SK-N-SH (cell line): ENCODE measurements around the gene ANKH. TPM values are rescaled to one million over a fixed set of nuclear protein-coding genes. Genes with fewer than 3 reads are reported as not detected.

Experiments used
- CTCF ChIA-PET: fragments of 300-600, 350-600 bp; formaldehyde crosslinking; extraction: SDS; loops from one replicate; lab custom pipeline; 2021; lab: Yijun Ruan, JAX
- POLR2A ChIA-PET: fragments of 350-600 bp; sonication (Branson Sonifier 250); formaldehyde crosslinking; extraction: SDS; loops from one replicate; lab custom pipeline; 2020; ENCODE audit warnings: antibody characterized with exemption, inconsistent platforms; lab: Yijun Ruan, JAX
- DNase-seq: peaks from one replicate; pipeline ENCODE4 v3.0.0; 2012
- H2AFZ ChIP-seq: fragments of 200-600 bp; sonication (generic); 2 replicates; pipeline ENCODE4 v1.8.1; 2016; ENCODE audit warnings: antibody characterized with exemption, mild to moderate bottlenecking, low read depth
- H3F3A ChIP-seq: fragments of 200-600 bp; sonication (generic); replicated peaks from 2 replicates; pipeline ENCODE3; 2016; ENCODE audit warnings: antibody characterized with exemption, mild to moderate bottlenecking; ENCODE audit not compliant: insufficient read depth
- H3K27ac ChIP-seq, 2 experiments: fragments of 200-500 bp in 1 of 2; fragments of 200-600 bp in 1 of 2; sonication (Bioruptor generic) in 1 of 2; sonication (generic), shearing (Covaris generic) in 1 of 2; 2 replicates each; pipeline versions ENCODE4 v1.5.1 to v1.6.1; 2014 to 2016; ENCODE audit warnings: low read depth in 2 of 2, inconsistent platforms in 1 of 2, low read length in 1 of 2, mild to moderate bottlenecking in 1 of 2, mixed read lengths in 1 of 2
- H3K27me3 ChIP-seq: fragments of 200-600 bp; sonication (generic), shearing (Covaris generic); 2 replicates; pipeline ENCODE4 v1.6.1; 2016; ENCODE audit warnings: mixed run types; ENCODE audit not compliant: insufficient read depth
- H3K36me3 ChIP-seq, 2 experiments: fragments of 200-500 bp in 1 of 2; fragments of 200-600 bp in 1 of 2; sonication (Bioruptor generic) in 1 of 2; sonication (generic) in 1 of 2; replicated peaks in 1 of 2; 2 replicates each; pipeline versions ENCODE3 to v1.5.1; 2014 to 2016; ENCODE audit warnings: low read length in 1 of 2, mild to moderate bottlenecking in 1 of 2; ENCODE audit not compliant: insufficient read depth in 2 of 2, control insufficient read depth in 1 of 2
- H3K4me1 ChIP-seq, 2 experiments: fragments of 200-500 bp in 1 of 2; fragments of 200-600 bp in 1 of 2; sonication (Bioruptor generic) in 1 of 2; sonication (generic), shearing (Covaris generic) in 1 of 2; 2 replicates each; pipeline versions ENCODE4 v1.5.1 to v1.6.1; 2014 to 2016; ENCODE audit warnings: low read depth in 1 of 2, low read length in 1 of 2, mixed run types in 1 of 2; ENCODE audit not compliant: insufficient read depth in 2 of 2, control insufficient read depth in 1 of 2
- H3K4me2 ChIP-seq: fragments of 200-600 bp; sonication (generic), shearing (Covaris generic); 2 replicates; pipeline ENCODE4 v1.6.1; 2017; ENCODE audit warnings: mixed run types
- H3K4me3 ChIP-seq, 2 experiments: fragments of 200-500 bp in 1 of 2; fragments of 200-600 bp in 1 of 2; sonication (Bioruptor generic) in 1 of 2; sonication (generic), shearing (Covaris generic) in 1 of 2; 2 replicates each; pipeline versions ENCODE4 v1.5.1 to v1.8.1; 2014 to 2016; ENCODE audit warnings: low read depth in 2 of 2, inconsistent platforms in 1 of 2, low read length in 1 of 2, mild to moderate bottlenecking in 1 of 2, mixed read lengths in 1 of 2, moderate library complexity in 1 of 2
- H3K79me2 ChIP-seq: fragments of 200-600 bp; sonication (generic); 2 replicates; pipeline ENCODE4 v1.8.1; 2017; ENCODE audit warnings: mild to moderate bottlenecking; ENCODE audit not compliant: insufficient read depth
- H3K9ac ChIP-seq: fragments of 200-600 bp; sonication (generic); 2 replicates; pipeline ENCODE4 v1.6.1; 2017; ENCODE audit warnings: mixed run types
- H3K9me2 ChIP-seq: fragments of 200-600 bp; sonication (generic); 2 replicates; pipeline ENCODE4 v1.6.1; 2017; ENCODE audit warnings: mixed run types
- H3K9me3 ChIP-seq: fragments of 200-600 bp; sonication (generic); 2 replicates; pipeline ENCODE4 v1.6.1; 2017; ENCODE audit warnings: mixed run types, mild to moderate bottlenecking, moderate library complexity
- H4K20me1 ChIP-seq: fragments of 200-600 bp; sonication (generic); 2 replicates; pipeline ENCODE4 v1.6.1; 2017; ENCODE audit warnings: mild to moderate bottlenecking, mixed run types; ENCODE audit not compliant: insufficient read depth
- FOXM1 ChIP-seq: IDR thresholded peaks from 2 replicates; pipeline ENCODE4 v1.4.0; 2012; ENCODE audit warnings: low read depth, mild to moderate bottlenecking
- GABPA ChIP-seq: IDR thresholded peaks from 2 replicates; pipeline ENCODE4 v1.4.0; 2012; ENCODE audit warnings: low read depth, mild to moderate bottlenecking
- PBX3 ChIP-seq: IDR thresholded peaks from 2 replicates; pipeline ENCODE4; 2012
- POLR2AphosphoS5 ChIP-seq: IDR thresholded peaks from 2 replicates; pipeline ENCODE4 v1.6.1; 2012; ENCODE audit warnings: low read depth, low read length
- RAD21 ChIP-seq: IDR thresholded peaks from 2 replicates; pipeline ENCODE4 v1.6.1; 2012; ENCODE audit warnings: mild to moderate bottlenecking, low read length
- RCOR1 ChIP-seq: fragments of 150-350 bp; IDR thresholded peaks from 2 replicates; pipeline ENCODE4 v1.6.1; 2017; ENCODE audit warnings: antibody characterized with exemption, low read length
- REST ChIP-seq: IDR thresholded peaks from 2 replicates; pipeline ENCODE4 v1.6.1; 2012; ENCODE audit warnings: mild to moderate bottlenecking, low read depth, low read length, moderate library complexity
- SIN3A ChIP-seq: IDR thresholded peaks from 2 replicates; pipeline ENCODE4 v1.6.1; 2012; ENCODE audit warnings: low read depth, mild to moderate bottlenecking, low read length, moderate library complexity, borderline replicate concordance
- USF1 ChIP-seq: IDR thresholded peaks from 2 replicates; pipeline ENCODE4 v1.4.0; 2012; ENCODE audit warnings: low read depth, borderline replicate concordance
- YY1 ChIP-seq: IDR thresholded peaks from 2 replicates; pipeline ENCODE4 v1.4.0; 2012; ENCODE audit warnings: low read depth, mild to moderate bottlenecking
- WGBS: methylation state at CpG from one replicate; pipeline ENCODE4 v1.1.6; 2017; ENCODE audit warnings: low lambda C conversion rate; 5-methylcytosine and 5-hydroxymethylcytosine counted together
- polyA plus RNA-seq, 3 experiments: library from polyadenylated mRNA; depleted of rRNA; stranded (reverse); fragments of >200 nt; gene quantifications; 2 replicates each; pipeline ENCODE4 v1.2.3, GENCODE V29; 2012
- TF ChIP-seq, protein P1 (sequence below): fragments of 200-600 bp; sonication (generic); IDR thresholded peaks from 2 replicates; pipeline ENCODE4 v1.6.1; 2017; ENCODE audit warnings: antibody characterized with exemption, mild to moderate bottlenecking, moderate library complexity
- TF ChIP-seq, protein P2 (sequence below): fragments of 150-350 bp; IDR thresholded peaks from 2 replicates; pipeline ENCODE4 v1.6.1; 2017; ENCODE audit warnings: antibody characterized with exemption, low read length, low read depth, borderline replicate concordance
- TF ChIP-seq, protein P3 (sequence below): IDR thresholded peaks from 2 replicates; pipeline ENCODE4 v1.4.0; 2012; ENCODE audit warnings: low read depth

Gene ANKH
- polyA plus RNA-seq, 1 of the 3 experiments (the other 2 are of a cell fraction), result 22.0 TPM

GRCh38 chr5:14894748-14895147, 23.2 kb upstream of the ANKH start:
- Histone ChIP-seq H2AFZ (no peak overlapping the region), H3K27me3 (peaks cover 12% of the 10 kb centered on the region; the same call in 1 of the 2 replicates), H3K4me2 (no peak overlapping the region), H3K4me1 (no peaks in the 10 kb centered on the region), H4K20me1 (no peaks in the 10 kb centered on the region), H3K9me2 (no peaks in the 10 kb centered on the region), H3K27ac (no peak overlapping the region), H3F3A (no peaks in the 10 kb centered on the region), H3K36me3 (no peaks in the 10 kb centered on the region), H3K9ac (no peak overlapping the region), H3K79me2 (no peaks in the 10 kb centered on the region), H3K4me3 (no peak overlapping the region), H3K9me3 (no peaks in the 10 kb centered on the region)
- DNase-seq, result no peak
- CTCF ChIA-PET, result no interaction called here
- TF ChIP-seq, protein P1, sequence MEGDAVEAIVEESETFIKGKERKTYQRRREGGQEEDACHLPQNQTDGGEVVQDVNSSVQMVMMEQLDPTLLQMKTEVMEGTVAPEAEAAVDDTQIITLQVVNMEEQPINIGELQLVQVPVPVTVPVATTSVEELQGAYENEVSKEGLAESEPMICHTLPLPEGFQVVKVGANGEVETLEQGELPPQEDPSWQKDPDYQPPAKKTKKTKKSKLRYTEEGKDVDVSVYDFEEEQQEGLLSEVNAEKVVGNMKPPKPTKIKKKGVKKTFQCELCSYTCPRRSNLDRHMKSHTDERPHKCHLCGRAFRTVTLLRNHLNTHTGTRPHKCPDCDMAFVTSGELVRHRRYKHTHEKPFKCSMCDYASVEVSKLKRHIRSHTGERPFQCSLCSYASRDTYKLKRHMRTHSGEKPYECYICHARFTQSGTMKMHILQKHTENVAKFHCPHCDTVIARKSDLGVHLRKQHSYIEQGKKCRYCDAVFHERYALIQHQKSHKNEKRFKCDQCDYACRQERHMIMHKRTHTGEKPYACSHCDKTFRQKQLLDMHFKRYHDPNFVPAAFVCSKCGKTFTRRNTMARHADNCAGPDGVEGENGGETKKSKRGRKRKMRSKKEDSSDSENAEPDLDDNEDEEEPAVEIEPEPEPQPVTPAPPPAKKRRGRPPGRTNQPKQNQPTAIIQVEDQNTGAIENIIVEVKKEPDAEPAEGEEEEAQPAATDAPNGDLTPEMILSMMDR, result no peak
- TF ChIP-seq RCOR1 (no peak), PBX3 (no peak), FOXM1 (no peak)
- TF ChIP-seq, protein P2, sequence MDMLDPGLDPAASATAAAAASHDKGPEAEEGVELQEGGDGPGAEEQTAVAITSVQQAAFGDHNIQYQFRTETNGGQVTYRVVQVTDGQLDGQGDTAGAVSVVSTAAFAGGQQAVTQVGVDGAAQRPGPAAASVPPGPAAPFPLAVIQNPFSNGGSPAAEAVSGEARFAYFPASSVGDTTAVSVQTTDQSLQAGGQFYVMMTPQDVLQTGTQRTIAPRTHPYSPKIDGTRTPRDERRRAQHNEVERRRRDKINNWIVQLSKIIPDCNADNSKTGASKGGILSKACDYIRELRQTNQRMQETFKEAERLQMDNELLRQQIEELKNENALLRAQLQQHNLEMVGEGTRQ, result no peak
- 83% methylated on average over 3 of the region's 3 CpGs for WGBS
- POLR2A ChIA-PET, result interaction anchor here (0.6 kb wide), 1 partner anchor 27 kb away, joined by 3 read pairs; no protein-coding TSS in a partner anchor

DNA sequence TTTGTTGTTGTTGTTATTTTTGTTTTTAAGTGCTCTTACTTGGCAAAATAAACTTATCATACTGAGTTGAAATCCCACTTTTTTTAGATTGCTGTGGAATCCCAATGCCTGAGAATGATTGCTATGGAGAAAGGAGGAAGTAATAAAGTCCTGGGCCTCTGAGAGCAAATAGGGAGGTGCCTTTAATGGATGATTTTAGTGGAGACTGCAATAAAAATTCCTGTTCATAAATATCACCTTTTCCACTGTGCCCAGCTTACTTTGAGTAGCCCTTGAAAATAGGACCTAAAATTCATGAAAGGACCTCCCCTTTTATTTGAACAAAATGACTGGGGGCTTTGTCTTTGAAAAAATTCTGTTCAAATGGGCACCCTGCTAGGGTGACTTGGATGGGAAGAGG, 21.8 kb upstream of the ANKH start:
- Histone ChIP-seq H3K9me3 (no peaks in the 10 kb centered on the region), H2AFZ (no peak overlapping the region), H3K4me2 (no peak overlapping the region), H3K9me2 (no peaks in the 10 kb centered on the region), H3K27me3 (peaks cover 12% of the 10 kb centered on the region; the same call in 1 of the 2 replicates), H3K4me3 (no peak overlapping the region), H3K27ac (no peak overlapping the region), H3K9ac (no peak overlapping the region), H3K79me2 (no peaks in the 10 kb centered on the region), H4K20me1 (no peaks in the 10 kb centered on the region), H3K36me3 (no peaks in the 10 kb centered on the region), H3K4me1 (no peaks in the 10 kb centered on the region), H3F3A (no peaks in the 10 kb centered on the region)
- TF ChIP-seq, protein P1, result no peak
- TF ChIP-seq, protein P3, sequence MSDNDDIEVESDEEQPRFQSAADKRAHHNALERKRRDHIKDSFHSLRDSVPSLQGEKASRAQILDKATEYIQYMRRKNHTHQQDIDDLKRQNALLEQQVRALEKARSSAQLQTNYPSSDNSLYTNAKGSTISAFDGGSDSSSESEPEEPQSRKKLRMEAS, result no peak
- TF ChIP-seq PBX3 (no peak), GABPA (no peak), REST (no peak), YY1 (no peak), SIN3A (no peak), RCOR1 (no peak), POLR2AphosphoS5 (no peak), FOXM1 (no peak), RAD21 (no peak), USF1 (no peak)
- POLR2A ChIA-PET, result no interaction called here
- DNase-seq, result no peak
- CTCF ChIA-PET, result interaction anchor here (1.5 kb wide), 1 partner anchor 21 kb away, joined by 6 read pairs; no protein-coding TSS in a partner anchor
